ENCODE data around the gene ZNF684.
A peak's percentile ranks its signal among the peaks of the same experiment; 100 is the strongest.
"Not testable (repeated sequence)": the region's sequence is repeated elsewhere in the genome, so short reads cannot be mapped to it uniquely, and the experiment has no call there.

Gene ZNF684

DNA sequence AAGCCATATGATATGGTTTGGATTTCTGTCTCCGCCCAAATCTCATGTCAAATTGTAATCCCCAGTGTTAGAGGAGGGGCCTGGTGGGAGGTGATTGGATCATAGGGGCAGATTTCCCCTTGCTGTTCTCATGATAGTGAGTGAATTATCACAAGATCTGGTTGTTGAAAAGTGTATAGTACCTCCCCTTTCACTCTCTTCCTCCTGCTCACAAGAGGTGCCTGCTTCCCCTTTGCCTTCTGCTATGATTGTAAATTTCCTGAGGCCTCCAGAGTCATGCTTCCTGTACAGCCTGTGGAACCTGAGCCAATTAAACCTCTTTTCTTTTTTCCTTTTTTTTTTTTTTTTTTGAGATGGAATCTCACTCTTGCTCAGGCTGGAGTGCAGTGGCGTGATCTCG lies 43.4 kb downstream of the ZNF684 start:
- not testable (repeated sequence) for DNase-seq (ENCODE audit: low spot score)

DNA sequence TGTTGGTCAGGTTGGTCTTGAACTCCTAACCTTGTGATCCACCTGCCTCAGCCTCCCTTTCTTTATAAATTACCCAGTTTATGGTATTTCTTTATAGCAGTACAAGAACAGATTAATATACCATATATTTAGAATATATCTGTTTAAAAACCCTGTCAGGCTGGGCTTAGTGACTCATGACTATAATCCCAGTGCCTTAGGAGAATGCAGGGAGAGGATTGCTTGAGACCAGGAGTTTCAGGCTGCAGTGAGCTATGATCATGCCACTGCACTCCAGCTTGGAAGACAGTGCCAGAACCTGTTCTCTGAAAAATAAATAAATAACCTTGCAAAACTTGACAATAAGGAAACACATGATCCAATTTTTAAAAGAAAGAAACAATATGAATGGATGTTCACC lies 43.9 kb downstream of the ZNF684 start:
- no peak for DNase-seq (ENCODE audit: low spot score)

DNA sequence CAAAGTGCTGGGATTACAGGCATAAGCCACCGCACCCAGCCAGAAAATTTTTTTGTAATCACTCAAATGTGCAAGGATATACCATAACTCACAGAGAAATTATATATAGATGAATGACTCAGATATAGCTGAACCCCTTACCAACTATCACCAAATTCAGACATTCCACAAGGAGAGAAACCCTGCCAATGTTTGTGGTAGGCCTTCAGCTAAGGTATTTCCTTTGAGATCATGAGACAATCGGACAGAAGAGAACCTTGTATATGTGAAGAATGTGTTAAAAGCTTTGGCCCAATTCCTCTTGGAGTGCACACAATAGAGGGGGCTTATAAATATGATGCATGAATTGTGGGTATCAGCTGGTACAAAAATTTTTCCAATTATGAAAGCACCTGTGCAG lies 50.7 kb downstream of the ZNF684 start:
- no peak for DNase-seq (ENCODE audit: low spot score)

DNA sequence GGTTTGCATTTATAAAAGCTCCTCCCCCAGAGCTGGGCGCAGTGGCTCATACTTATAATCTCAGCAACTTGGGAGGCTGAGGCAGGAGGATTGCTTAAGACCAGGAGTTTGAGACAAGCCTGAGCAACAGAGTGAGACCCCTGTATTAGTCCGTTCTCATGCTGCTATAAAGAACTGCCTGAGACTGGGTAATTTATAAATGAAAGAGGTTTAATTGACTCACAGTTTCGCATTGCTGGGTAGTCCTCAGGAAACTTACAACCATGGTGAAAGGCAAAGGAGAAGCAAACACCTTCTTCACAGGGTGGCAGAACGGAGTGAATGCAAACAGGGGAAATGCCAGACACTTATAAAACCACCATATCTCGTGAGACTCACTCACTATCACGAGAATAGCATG lies 52.5 kb downstream of the ZNF684 start:
- no peak for DNase-seq (ENCODE audit: low spot score)

GRCh38 chr1:40588586-40588985 lies 57.1 kb downstream of the ZNF684 start:
- DNase-seq (ENCODE audit: low spot score): no peak

DNA sequence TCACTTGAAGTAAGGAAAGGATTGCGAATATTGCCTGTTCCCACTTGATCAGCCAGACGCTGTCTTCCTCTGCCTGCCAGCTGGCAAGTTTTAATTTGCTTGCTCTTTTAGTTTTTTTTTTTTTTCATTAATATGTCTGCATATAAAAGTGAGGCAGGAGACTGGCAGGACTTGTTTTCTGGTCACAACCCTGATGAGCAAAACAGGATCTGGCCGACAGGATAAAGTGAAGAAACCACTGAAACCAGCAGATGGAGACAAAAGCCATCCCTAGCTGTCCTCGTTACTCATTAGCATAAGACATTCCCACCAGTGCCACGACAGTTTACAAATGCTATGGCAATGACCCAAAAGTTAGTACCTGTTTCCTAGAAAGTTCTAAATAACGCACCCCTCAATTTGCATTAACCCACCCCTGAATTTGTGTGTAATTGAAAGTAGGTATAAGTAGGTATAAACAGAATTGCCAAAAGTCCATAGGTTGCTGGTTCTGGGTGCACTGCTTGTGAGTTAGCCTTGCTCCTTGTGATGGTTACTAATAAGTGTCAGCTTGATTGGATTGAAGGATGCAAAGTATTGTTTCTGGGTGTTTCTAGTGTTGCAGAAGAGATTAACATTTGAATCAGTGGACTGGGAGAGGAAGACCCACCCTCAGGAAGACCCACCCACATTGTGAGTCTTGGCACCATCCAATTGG lies 60.8 kb downstream of the ZNF684 start:
- DNase-seq (ENCODE audit: low spot score): peak; percentile 31

GRCh38 chr1:40593449-40594186 lies 62.2 kb downstream of the ZNF684 start:
- no peak for DNase-seq (ENCODE audit: low spot score)

DNA sequence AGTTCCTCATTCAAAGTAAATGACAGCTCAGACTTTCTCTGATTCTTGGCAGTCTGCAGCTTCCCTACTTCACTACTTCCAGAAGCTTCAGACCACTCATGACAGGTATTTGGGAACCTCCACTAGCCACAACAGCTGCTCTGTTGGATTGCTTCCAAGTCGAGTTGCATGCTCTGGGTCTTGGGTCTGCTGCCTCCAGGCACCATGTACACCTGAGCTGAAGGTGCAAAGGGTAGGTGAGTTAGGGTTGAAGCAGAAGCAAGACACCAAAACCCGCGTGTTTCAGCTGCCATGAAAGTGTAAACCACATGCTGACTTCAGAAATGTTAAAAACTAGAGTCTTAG lies 62.7 kb downstream of the ZNF684 start:
- no peak for DNase-seq (ENCODE audit: low spot score)

DNA sequence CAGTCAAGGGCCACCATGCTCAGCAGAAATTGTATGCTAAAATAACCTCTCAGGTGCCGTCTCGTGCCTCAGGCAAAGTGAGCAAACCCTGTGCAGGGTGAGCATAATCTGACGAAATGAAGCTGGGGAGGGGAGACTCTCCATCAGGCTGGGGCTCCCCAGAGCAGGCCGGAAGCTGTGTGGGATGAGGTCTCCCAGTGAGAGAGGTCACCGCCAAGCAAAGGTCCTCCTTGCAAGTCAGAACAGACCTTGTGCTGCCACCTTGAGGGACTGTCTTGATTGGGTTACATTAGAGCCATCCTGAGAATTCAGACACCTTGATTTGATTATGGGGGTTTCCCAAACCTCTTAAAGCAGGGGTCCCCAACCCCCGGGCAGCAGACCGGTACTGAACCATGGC lies 64.2 kb downstream of the ZNF684 start:
- no peak for DNase-seq (ENCODE audit: low spot score)

Data from hepatic stellate cell (primary cell).